Small intestine (tissue), 16 donors: ENCODE results near the gene YY1AP1. TPM values are rescaled to one million over a fixed set of nuclear protein-coding genes. Genes with fewer than 3 reads are reported as not detected.
"Not testable (repeated sequence)": the region's sequence is repeated elsewhere in the genome, so short reads cannot be mapped to it uniquely, and the experiment has no call there.

Experiments used
- DNase-seq, 2 donors: peaks; one replicate each; pipeline versions ENCODE4 v3.0.0 to v3.0.0-alpha.2; 2013
- FAIRE-seq: peaks from 2 replicates; lab custom pipeline; 2012; peaks lifted over from hg19 to GRCh38; lab: Jason Lieb, UNC
- H3K27ac ChIP-seq, 3 donors: one replicate each; pipeline ENCODE4 v1.5.1; 2013; ENCODE audit warnings: low read length in 2 of 3, mild to moderate bottlenecking in 2 of 3, control low read depth in 1 of 3, inconsistent platforms in 1 of 3, low read depth in 1 of 3, moderate library complexity in 1 of 3
- H3K27me3 ChIP-seq, 3 donors: one replicate each; pipeline ENCODE4 v1.6.1; 2013; ENCODE audit warnings: low read length in 3 of 3, inconsistent platforms in 1 of 3; ENCODE audit not compliant: control insufficient read depth in 3 of 3, insufficient read depth in 3 of 3
- H3K36me3 ChIP-seq, 3 donors: one replicate each; pipeline ENCODE4 v1.6.1; 2013; ENCODE audit warnings: low read length in 3 of 3, inconsistent platforms in 1 of 3, low read depth in 1 of 3, mild to moderate bottlenecking in 1 of 3, moderate library complexity in 1 of 3; ENCODE audit not compliant: control insufficient read depth in 3 of 3, insufficient read depth in 2 of 3
- H3K4me1 ChIP-seq, 3 donors: one replicate each; pipeline ENCODE4 v1.6.1; 2013; ENCODE audit warnings: low read length in 2 of 3, inconsistent platforms in 1 of 3, low read depth in 1 of 3, mild to moderate bottlenecking in 1 of 3, moderate library complexity in 1 of 3; ENCODE audit not compliant: control insufficient read depth in 3 of 3, insufficient read depth in 2 of 3
- H3K4me3 ChIP-seq, 3 donors: one replicate each; pipeline ENCODE4 v1.5.1; 2013; ENCODE audit warnings: low read length in 3 of 3, control low read depth in 1 of 3, inconsistent platforms in 1 of 3, low read depth in 1 of 3, mild to moderate bottlenecking in 1 of 3, moderate library complexity in 1 of 3
- H3K9me3 ChIP-seq, 2 donors: one replicate each; pipeline ENCODE4 v1.6.1; 2013; ENCODE audit warnings: low read depth in 1 of 2, low read length in 1 of 2; ENCODE audit not compliant: control insufficient read depth in 2 of 2, insufficient read depth in 1 of 2
- WGBS, 3 donors: extraction: QIAGEN DNeasy Blood & Tissue Kit; methylation state at CpG; one replicate each; pipeline ENCODE4 v1.1.7; 2013; 5-methylcytosine and 5-hydroxymethylcytosine counted together
- long read RNA-seq, 10 donors: transcript quantifications; one replicate each; lab custom pipeline, GENCODE V29; 2026
- polyA plus RNA-seq, 4 donors: library from polyadenylated mRNA; stranded (reverse) in 3 of 4; unstranded in 1 of 4; fragments of 200-250 nt in 3 of 4; fragments of 120-200 nt in 1 of 4; gene quantifications; one replicate each; pipeline versions ENCODE4 v1.2.1 to v1.2.3, GENCODE V29; 2013
- donor health status: healthy with polysubstance abuse.
- donor health status: control.
- donor health status: control.
- donor health status: Bipolar disorder and iron deficiency.
- donor health status: healthy.

The YY1AP1 gene, protein sequence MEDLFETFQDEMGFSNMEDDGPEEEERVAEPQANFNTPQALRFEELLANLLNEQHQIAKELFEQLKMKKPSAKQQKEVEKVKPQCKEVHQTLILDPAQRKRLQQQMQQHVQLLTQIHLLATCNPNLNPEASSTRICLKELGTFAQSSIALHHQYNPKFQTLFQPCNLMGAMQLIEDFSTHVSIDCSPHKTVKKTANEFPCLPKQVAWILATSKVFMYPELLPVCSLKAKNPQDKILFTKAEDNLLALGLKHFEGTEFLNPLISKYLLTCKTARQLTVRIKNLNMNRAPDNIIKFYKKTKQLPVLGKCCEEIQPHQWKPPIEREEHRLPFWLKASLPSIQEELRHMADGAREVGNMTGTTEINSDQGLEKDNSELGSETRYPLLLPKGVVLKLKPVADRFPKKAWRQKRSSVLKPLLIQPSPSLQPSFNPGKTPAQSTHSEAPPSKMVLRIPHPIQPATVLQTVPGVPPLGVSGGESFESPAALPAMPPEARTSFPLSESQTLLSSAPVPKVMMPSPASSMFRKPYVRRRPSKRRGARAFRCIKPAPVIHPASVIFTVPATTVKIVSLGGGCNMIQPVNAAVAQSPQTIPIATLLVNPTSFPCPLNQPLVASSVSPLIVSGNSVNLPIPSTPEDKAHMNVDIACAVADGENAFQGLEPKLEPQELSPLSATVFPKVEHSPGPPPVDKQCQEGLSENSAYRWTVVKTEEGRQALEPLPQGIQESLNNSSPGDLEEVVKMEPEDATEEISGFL
- polyA plus RNA-seq: 10 to 100 TPM; 29.4 to 54.8 (median 35.2) TPM
- long read RNA-seq, donor 1: 0 reads
- long read RNA-seq, donor 2, partial matches to known transcripts: 0 of 4 reads
- long read RNA-seq, donor 2, other reads (novel, unspliced or antisense): 0 of 4 reads
- long read RNA-seq, donor 3, partial matches to known transcripts: 119 of 141 reads
- long read RNA-seq, donor 3, other reads (novel, unspliced or antisense): 15 of 141 reads
- long read RNA-seq, donor 4: 0 reads
- long read RNA-seq, donor 5, partial matches to known transcripts: 0 of 3 reads
- long read RNA-seq, donor 5, other reads (novel, unspliced or antisense): 0 of 3 reads
- long read RNA-seq, donor 6, partial matches to known transcripts: 0 of 3 reads
- long read RNA-seq, donor 6, other reads (novel, unspliced or antisense): 0 of 3 reads
- long read RNA-seq, donor 7: 0 reads
- long read RNA-seq, donor 8: 0 reads
- long read RNA-seq, donor 9, partial matches to known transcripts: 0 of 3 reads
- long read RNA-seq, donor 9, other reads (novel, unspliced or antisense): 0 of 3 reads
- long read RNA-seq, donor 10, partial matches to known transcripts: 7 of 14 reads
- long read RNA-seq, donor 10, other reads (novel, unspliced or antisense): 0 of 14 reads

GRCh38 chr1:155688324-155689080, at the start of gene YY1AP1:
YY1AP1 (minus strand) TSS chr1:155688774; CDS start chr1:155680436, 8,338 bp downstream.
- 0 to 1% (median 0%) methylated on average over 52 to 81 of the region's 81 CpGs for WGBS, 3 donors
- peaks cover 0 to 18% (median 5%) of the 10 kb centered on the region in 3 donors for H3K36me3 ChIP-seq
- peak; percentile 94 to 98 for DNase-seq
- no peak for FAIRE-seq
- H3K27me3 ChIP-seq: no peaks in the 10 kb centered on the region
- peak within 1 kb of the TSS; percentile 86 to 100 (median 96) for H3K4me3 ChIP-seq
- peaks cover 0 to 6% of the 10 kb centered on the region in 2 donors for H3K9me3 ChIP-seq
- H3K27ac ChIP-seq: peak within 1 kb of the TSS; percentile 97 to 98 (median 97)
- peaks cover 0 to 9% (median 5%) of the 10 kb centered on the region in 3 donors for H3K4me1 ChIP-seq

GRCh38 chr1:155729031-155729898, 40.7 kb upstream of the YY1AP1 start:
- H3K27ac ChIP-seq: no peak overlapping the region
- FAIRE-seq (no peak), DNase-seq (peak; percentile 70 to 73)
- WGBS, 3 donors: 63 to 65% (median 64%) methylated on average over 12 of the region's 12 CpGs
- no peaks in the 10 kb centered on the region for H3K4me1 ChIP-seq
- no peaks in the 10 kb centered on the region for H3K9me3 ChIP-seq
- peak overlapping the region in 1 of 3 donors; percentile 11 for H3K4me3 ChIP-seq
- H3K36me3 ChIP-seq: peaks cover 2 to 43% (median 5%) of the 10 kb centered on the region in 3 donors
- H3K27me3 ChIP-seq: no peaks in the 10 kb centered on the region

DNA sequence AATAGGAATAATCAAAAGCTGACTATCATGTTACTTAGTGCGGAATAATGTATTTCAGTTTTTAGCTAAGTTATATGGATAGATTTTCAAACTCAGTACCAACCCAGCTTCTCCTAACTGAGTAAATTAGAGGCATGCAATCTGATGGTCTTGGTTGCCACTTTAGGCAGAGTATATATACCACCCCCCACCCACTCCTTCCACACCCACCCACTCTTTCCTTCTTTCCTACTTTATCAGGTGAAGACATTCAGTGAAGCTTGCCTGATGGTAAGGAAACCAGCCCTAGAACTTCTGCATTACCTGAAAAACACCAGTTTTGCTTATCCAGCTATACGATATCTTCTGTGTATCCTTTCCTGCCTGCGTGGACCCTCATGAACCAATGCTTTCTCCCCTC, 36.6 kb upstream of the YY1AP1 start:
- 96% methylated on average over 3 of the region's 3 CpGs for WGBS, 3 donors
- Histone ChIP-seq H3K9me3 (no peaks in the 10 kb centered on the region), H3K27me3 (no peaks in the 10 kb centered on the region), H3K4me3 (no peak overlapping the region), H3K27ac (no peak overlapping the region), H3K36me3 (peaks cover 6 to 35% (median 7%) of the 10 kb centered on the region in 3 donors), H3K4me1 (no peaks in the 10 kb centered on the region)
- FAIRE-seq: no peak
- no peak for DNase-seq

- Histone ChIP-seq H3K27me3 (no peaks in the 10 kb centered on the region), H3K4me3 (no peak overlapping the region), H3K4me1 (no peaks in the 10 kb centered on the region), H3K36me3 (peaks cover 3 to 46% (median 6%) of the 10 kb centered on the region in 3 donors), H3K27ac (no peak overlapping the region), H3K9me3 (no peaks in the 10 kb centered on the region)
- FAIRE-seq (no peak), DNase-seq (no peak)
- 90 to 96% (median 94%) methylated on average over 4 of the region's 4 CpGs for WGBS, 3 donors
These were observed 31.1 kb upstream of the YY1AP1 start for GRCh38 chr1:155719703-155720102.

GRCh38 chr1:155718524-155719115, 30.0 kb upstream of the YY1AP1 start:
- DNase-seq, FAIRE-seq, H3K4me3 ChIP-seq, H3K27me3 ChIP-seq, H3K4me1 ChIP-seq, H3K9me3 ChIP-seq, H3K27ac ChIP-seq: not testable (repeated sequence)
- peaks cover 3 to 41% (median 6%) of the 10 kb centered on the region in 3 donors for H3K36me3 ChIP-seq
- WGBS, 3 donors: 91 to 97% (median 97%) methylated on average over 6 of the region's 6 CpGs

DNA sequence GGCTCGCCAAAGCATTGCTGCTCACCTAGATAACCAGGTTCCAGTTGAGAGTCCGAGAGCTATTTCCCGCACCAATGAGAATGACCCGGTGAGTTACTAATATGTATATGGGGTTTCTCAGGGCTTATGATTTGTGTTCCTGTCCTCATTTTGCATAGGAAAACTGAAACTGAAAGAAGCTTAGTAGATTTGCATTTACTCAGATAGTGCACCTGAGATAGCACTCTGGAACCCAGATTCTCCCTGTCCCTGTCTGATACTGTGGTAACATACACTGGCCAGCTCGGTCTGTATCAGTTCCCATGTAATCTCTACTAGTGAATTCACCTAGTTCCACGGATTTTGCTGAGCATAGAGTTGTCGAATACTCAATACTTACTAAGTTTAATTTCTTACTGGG, 28.5 kb upstream of the YY1AP1 start:
- 63 to 75% (median 64%) methylated on average over 7 of the region's 7 CpGs for WGBS, 3 donors
- H3K4me3 ChIP-seq: no peak overlapping the region
- no peaks in the 10 kb centered on the region for H3K9me3 ChIP-seq
- FAIRE-seq: no peak
- peak overlapping the region in 1 of 3 donors; percentile 46 for H3K27ac ChIP-seq
- H3K4me1 ChIP-seq: no peaks in the 10 kb centered on the region
- peak; percentile 27 to 34 for DNase-seq
- peaks cover 2 to 31% (median 3%) of the 10 kb centered on the region in 3 donors for H3K36me3 ChIP-seq
- no peaks in the 10 kb centered on the region for H3K27me3 ChIP-seq
